Epidermal melanocyte (primary cell): ENCODE measurements around the gene TUBA3E.
A peak's percentile ranks its signal among the peaks of the same experiment; 100 is the strongest.
"Not testable (repeated sequence)": the region's sequence is repeated elsewhere in the genome, so short reads cannot be mapped to it uniquely, and the experiment has no call there.

Source experiments
- DNase-seq: peaks from one replicate; pipeline ENCODE4 v3.0.0; 2011; ENCODE audit warnings: low spot score; ENCODE audit not compliant: insufficient read length

The TUBA3E gene

GRCh38 chr2:130192451-130192850 is 5.8 kb downstream of the TUBA3E start:
- DNase-seq = not testable (repeated sequence)

- DNase-seq = not testable (repeated sequence)
These were observed 6.9 kb downstream of the TUBA3E start for GRCh38 chr2:130191319-130191718.

GRCh38 chr2:130190237-130190636 is 8.0 kb downstream of the TUBA3E start:
- DNase-seq = no peak

GRCh38 chr2:130188958-130189357 is 9.3 kb downstream of the TUBA3E start:
- DNase-seq = not testable (repeated sequence)

DNA sequence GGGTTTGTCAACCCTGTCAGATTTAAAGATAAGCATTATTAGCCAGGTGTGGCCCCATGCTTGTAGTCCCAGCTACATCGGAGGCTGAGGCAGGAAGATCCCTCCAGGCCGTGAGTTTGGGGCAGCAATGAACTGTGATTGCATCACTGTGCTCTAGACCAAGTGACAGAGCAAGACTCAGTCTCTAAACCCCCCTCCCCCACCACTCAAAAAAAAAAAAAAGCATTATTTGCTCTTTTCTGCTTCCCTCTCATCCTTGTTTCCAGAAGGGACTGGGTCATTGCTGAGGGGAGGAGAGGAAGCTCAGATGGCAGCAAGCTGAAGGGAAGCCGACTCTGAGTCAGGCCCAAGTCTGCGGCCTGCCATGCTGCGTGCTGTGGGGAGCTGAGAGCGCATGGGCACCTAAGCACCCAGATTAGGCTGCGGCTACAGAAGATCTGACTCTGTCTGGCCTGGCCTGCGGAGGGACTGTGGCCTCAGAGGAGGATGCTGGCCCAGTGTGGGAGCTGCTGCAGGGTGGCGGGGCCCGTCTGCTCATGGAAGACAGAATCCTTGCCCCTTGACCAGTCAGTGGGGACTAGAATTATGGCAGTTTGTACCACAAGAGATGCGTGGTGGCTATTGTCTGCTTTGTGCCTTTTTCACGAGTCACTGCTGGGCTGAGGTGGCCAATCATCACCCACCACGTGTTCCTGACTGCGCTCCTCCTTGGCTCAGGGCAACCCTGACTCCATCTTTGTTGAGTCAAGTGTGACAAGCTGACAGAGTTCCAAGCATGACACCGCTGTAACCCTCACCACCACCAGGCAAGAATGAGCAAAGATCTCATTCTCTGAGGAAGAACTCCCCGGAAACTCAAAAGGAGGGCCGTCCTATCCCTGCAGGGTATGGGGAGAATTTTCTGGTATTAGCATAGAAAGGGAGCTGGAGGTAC is 10.1 kb downstream of the TUBA3E start:
- DNase-seq = not testable (repeated sequence)

- no peak for DNase-seq
These were observed 11.0 kb downstream of the TUBA3E start for GRCh38 chr2:130187268-130187667.

DNA sequence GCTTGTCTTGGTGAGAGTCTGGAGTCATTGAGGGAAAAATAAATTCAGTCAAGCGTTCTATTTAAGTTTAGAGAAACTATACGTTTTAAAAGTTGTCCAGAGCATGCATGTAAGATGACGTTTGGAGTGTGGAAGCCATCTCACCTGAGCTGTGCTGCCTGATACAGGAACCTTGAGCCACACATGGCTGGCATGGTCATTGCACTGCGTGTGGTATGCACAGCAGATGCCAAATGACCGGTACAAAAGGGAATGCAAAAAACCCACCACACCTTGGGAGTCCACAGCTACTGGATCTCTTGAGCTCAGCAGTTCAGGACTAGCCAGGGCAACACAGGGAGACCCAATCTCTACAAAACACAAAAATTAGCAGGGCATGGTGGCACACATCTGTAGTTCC is 11.8 kb downstream of the TUBA3E start:
- DNase-seq = no peak

GRCh38 chr2:130185896-130186295 is 12.3 kb downstream of the TUBA3E start:
- DNase-seq = no peak

DNA sequence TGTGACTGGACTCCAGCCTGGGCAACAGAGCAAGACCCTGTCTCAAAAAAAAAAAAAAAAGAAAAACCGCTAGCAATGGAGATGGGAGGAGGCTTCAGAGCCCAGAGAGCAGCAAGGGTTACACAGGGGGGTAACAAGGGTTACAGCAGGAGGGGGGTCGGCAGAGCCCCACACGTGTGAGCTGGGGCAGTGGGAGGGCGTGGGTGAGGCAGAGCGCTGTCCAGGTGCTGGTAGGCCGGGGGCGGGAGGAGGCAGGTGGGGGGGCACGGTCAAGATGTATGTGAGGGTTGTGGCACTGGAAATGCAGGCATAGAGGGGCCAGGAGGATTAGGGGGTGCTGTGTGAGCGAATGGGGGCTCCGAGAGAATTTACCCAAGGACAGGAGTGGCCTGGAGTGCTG is 12.8 kb downstream of the TUBA3E start:
- no peak for DNase-seq

DNA sequence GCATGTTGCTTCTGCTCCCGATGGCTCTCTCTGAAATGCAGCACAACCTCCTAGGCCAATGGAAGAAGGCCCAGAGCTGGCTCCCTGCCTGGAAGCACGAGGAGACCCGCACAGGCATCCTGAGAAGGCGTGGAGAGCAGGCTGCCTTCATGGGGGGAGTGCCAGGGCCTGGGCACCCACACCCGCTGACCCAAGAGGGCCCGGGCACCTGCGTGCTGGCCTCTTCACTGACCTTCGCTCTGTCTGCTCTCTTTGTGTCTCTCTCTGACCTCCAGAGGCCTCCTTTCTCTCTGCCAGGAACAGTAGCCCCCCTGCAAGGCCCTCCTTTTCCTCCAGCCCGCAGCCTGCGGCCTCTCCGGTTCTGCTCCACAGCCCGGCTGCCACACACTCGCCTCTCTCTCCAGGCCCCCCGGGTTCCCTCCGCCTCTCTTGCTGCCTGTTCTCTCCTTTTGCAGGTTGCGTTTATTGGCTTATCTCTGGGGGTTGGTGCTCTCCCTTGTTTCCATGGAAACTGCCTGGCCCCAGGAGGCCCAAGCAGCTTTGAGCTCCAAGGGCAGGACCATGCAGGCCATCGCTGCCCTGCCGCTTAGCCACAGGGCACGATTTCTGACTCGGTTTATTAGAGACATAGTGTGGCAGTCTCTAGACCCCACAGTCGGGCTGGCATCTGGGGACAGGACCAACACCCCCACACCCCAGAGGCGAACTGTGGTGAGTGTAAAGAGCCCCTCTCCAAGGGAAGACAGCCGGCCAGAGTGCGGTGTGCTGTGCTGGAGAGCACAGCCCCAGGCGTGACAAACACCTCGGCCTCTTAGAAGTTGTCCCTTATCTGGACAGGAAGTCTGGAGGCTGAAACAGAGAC is 14.5 kb downstream of the TUBA3E start:
- DNase-seq = no peak

- not testable (repeated sequence) for DNase-seq
These were observed 15.3 kb downstream of the TUBA3E start for GRCh38 chr2:130182826-130183511.

GRCh38 chr2:130181880-130182682 is 16.2 kb downstream of the TUBA3E start, which contains the start of gene MZT2B:
Gene MZT2B (plus strand): TSS chr2:130182262. CDS start chr2:130182283, 21 bp downstream.
- DNase-seq = peak; percentile 73

DNA sequence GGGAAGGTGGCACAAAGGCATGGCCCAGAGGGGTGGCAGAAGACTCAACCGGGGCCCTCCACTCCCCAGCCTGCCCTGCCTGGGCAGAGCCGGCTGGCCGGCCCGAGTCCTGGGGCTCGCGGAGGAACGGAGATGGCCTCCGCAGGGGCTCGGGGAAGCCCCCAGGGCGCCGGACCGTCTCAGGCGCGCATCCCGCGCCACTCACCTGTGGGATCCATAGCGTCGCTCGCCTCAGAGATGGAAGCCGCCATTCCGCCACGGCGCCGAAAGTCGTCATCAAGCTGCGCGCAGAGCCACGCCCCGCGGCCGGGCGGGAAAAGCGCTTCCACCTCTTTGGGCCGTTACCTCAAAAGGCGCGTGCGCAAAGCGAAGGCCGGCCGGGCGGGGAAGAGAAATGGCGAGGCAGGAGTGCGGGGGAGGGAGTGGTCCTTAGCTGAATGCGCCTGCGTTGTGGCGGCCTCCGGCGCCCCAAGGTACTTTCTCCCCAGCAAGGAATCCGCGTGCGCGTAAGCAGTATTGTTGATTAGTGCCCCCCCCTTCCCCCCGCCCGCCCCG is 16.8 kb downstream of the TUBA3E start, which contains the start of gene SMPD4:
Gene SMPD4 (minus strand): TSS at position 278 of the 555 bp plus-strand sequence. CDS start 5,010 bp downstream, outside the sequence.
- DNase-seq = peak; percentile 78

GRCh38 chr2:130180404-130181324 is 17.6 kb downstream of the TUBA3E start:
- not testable (repeated sequence) for DNase-seq

DNA sequence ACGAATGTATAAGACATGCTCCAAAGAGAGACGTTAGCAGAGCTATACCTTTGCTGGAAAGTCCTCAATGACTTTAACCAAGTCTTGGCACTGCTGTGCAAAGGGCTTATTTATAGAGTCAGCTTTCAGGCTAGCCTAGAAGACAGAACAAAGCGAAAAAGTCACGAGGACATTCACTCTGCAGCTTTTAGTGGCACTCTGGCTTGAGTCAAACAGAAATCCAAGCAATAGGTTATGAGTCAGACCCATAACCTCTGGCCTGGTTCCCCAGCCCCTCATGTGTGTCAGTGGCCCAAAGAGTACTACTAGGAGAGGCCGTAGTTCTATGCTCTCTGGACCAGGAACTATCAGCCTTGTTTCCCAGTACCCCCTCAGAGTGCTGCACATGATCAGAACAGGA is 23.4 kb downstream of the TUBA3E start:
- not testable (repeated sequence) for DNase-seq

- DNase-seq = no peak
These were observed 28.3 kb downstream of the TUBA3E start for GRCh38 chr2:130169896-130170295.

GRCh38 chr2:130169163-130169562 is 29.1 kb downstream of the TUBA3E start:
- DNase-seq = not testable (repeated sequence)

DNA sequence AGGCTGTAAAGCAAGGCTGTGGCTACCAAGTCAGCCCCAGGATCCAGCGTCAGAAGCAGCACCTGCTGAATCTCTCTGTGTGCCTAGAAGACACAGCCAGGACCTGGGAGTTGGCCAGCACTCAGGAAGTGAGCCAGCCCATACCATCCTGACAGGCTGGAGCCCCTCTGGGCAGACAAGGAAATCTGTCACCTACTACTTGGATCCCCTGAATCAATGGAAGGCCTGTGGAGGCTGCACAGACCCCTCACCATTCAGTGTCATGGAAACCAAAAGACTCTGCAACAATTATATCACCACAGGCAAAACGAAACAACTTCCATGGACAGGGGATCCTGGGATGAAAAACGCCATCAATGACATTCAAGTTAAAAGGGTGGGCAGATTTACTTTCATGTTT is 31.6 kb downstream of the TUBA3E start:
- DNase-seq = not testable (repeated sequence)
